ELR (cell line): ENCODE measurements around the gene MAPKBP1.
A peak's percentile ranks its signal among the peaks of the same experiment; 100 is the strongest.

ENCODE experiments used
- DNase-seq: peaks from one replicate; pipeline ENCODE4 v3.0.0-alpha.2; 2015; ENCODE audit warnings: low read depth

Gene MAPKBP1

DNA sequence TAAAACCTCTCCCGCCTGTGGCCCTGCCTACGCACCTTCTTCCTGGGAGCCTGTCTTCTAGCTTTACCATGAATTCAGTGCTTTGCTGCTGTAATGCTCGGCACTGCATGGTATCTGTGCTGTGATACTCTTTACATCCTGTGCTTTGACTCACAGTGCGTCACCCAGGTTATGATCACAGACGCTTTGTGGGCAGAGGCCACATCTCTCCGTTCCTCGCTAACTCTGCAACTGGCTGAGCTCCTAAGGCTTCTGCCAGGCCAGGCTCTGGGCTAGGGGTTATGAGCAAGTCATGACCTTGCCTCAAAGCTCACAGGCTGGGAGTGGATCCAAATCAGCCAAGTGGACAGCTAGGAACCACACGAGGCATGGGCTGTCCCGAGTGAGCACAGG is 96.4 kb downstream of the MAPKBP1 start:
- peak; percentile 96 for DNase-seq

DNA sequence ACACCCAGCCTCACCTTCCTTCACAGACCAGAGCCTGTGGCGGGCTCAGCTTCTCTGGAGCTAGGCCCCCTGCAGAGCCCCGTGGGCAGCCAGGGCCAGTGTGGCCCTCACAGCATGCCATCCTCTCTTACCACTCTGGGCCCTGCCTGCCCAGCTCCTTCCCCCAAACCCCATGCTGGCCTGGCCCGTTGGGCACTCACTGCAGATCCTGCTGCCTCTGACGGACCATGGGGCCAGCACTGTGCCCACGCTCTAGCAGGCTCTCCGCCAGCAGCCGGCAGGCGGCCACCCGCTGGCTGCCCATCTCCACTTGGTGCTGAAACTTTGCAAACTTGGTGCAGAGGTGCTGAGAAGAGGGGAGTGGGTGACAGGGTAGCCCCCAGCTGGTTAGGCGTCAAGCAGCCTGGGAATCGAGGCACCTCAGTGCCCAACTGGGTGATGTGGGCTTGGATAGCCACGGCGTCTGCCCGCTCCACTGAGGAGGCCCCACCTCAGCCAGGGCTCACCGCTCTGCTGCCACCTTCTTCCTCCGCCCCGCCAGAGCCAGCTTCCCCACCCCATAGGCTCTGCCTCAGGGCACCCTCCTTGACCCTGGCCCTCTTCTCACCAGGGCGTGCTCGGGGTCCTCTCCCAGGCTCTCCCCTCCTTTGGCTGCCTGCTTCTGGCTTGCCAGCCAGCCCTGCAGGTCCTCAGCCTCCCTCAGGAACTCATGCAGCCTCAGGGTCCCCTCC is 97.1 kb downstream of the MAPKBP1 start:
- DNase-seq, result no peak

DNA sequence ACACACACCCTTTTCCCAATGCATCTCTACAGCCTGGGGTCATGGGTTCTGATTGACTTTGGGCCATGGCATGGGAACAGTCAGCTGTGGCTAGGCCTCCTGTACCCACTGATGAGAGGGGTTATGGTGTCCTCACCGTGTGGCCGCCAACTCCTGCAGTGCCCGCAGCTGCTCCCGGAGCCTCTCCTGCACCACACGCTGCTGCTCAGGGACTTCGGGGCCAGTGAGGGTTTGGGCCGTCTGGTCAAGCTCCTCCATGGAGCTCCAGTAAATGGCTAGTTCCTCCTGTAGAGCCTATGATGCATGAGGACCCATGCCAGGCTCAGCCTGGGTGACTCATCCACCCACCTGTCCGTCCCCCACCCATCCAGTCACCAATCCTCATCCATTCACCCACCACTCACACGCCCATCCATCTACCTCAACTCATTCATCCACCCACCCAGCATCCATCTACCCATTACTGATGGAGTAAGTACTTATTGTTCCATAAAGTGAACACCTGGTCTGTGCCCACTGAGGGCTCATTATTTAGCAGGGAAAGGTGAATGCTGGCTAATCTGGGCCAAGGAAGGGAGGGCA is 98.0 kb downstream of the MAPKBP1 start:
- DNase-seq, result no peak

DNA sequence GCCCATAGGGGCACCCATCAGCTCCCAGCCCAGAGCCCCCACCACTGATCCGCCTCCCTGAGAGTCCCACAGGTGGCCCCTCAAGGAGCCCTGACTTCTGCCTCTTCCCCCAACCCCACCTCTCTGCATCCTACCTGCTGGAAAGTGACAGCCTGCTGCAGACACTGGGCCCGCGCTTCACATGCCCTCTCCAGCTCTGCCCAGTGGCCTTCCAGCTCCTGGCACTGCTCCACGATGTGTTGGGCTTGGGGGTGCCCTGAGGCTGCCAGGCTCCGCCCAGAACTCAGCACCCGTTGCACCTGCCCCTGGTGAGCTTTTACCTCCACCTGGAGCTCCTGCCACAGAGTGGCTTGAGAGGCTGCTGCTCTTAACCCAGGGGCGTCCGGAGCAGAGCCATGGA is 99.4 kb downstream of the MAPKBP1 start:
- no peak for DNase-seq

- DNase-seq, result no peak
These were observed 100.5 kb downstream of the MAPKBP1 start for GRCh38 chr15:41874736-41875135.

- no peak for DNase-seq
These were observed 101.7 kb downstream of the MAPKBP1 start for GRCh38 chr15:41876007-41876406.

GRCh38 chr15:41876689-41877088 is 102.4 kb downstream of the MAPKBP1 start:
- no peak for DNase-seq
